Measurements from ENCODE around the gene GRM4. TPM values are rescaled to one million over a fixed set of nuclear protein-coding genes. Genes with fewer than 3 reads are reported as not detected.

GRM4 gene
- total and polyA plus RNA-seq, 2 experiments from 2014 or later: 0.10 to 0.22 TPM

DNA sequence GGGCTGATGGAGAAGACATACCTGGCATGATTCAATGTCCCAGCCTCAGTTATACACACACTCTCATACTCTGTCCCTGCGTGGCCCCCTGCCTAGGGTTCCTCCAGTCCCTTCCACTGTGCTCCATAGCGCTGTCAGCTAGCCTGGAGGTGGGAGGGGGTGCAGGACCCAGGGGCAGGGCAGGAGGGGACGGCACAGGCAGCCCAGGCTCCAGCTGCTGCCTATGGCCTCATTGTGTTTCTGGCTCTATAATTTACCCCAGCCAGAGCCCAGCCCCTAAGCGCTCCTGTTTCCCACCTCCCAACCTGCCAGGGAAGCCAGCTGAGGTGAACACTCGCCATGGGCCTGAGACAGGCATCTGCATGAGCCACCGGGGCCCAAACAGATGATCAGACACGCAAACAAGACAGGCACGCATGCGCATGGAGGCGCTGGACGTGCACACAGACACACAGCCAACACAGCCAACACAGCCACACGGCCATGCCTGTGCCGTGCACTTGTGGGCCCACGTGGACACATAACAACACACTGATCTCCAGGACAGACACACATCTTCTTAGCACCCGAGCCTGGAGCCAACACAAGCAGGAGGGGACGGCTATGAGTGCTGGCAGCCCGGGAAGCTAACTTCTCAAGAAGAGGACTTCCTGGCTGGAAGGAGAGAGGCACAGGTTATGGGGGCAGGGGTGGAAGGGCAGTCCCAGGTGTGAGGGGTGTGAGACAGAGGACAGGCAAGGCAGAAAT lies 124.9 kb downstream of the GRM4 start:
- Histone ChIP-seq H3K4me3 (no peak overlapping the region), H3K36me3 (ENCODE audit: low read depth) (no peaks in the 10 kb centered on the region), H3K27ac (no peak overlapping the region), H4K20me1 (ENCODE audit: insufficient read depth) (no peaks in the 10 kb centered on the region), H3K9me2 (ENCODE audit: insufficient read depth) (no peaks in the 10 kb centered on the region), H3K4me2 (ENCODE audit: unreplicated experiment) (no peak overlapping the region), H3K79me2 (ENCODE audit: insufficient read depth) (no peaks in the 10 kb centered on the region), H3K27me3 (replicated peaks; ENCODE audit: insufficient read depth) (no peaks in the 10 kb centered on the region; the same call in 1 of the 2 replicates), H2AFZ (no peak overlapping the region), H3F3A (ENCODE audit: insufficient read depth) (no peaks in the 10 kb centered on the region), H3K9ac (no peak overlapping the region), H3K4me1 (ENCODE audit: insufficient read depth) (no peaks in the 10 kb centered on the region), H3K9me3 (ENCODE audit: low read depth) (no peaks in the 10 kb centered on the region)
- no peak for DNase-seq
- in situ Hi-C loops (cut with MboI): loop anchor here (10.0 kb wide), 1 partner anchor 246 kb away; no protein-coding TSS in a partner anchor
- TF ChIP-seq EZH2 (IDR thresholded peaks at IDR 0.05; ENCODE audit: insufficient read depth, poor library complexity, severe bottlenecking): no peak
- TF ChIP-seq EZH2phosphoT487 (IDR thresholded peaks at IDR 0.05; ENCODE audit: insufficient read depth, low read depth): no peak
- WGBS, 2 experiments (ENCODE audit: low coverage in 1 of 2, low lambda C conversion rate in 2 of 2, missing lambda C conversion rate in 2 of 2): 70 to 72% methylated on average over 15 to 17 of the region's 17 CpGs

DNA sequence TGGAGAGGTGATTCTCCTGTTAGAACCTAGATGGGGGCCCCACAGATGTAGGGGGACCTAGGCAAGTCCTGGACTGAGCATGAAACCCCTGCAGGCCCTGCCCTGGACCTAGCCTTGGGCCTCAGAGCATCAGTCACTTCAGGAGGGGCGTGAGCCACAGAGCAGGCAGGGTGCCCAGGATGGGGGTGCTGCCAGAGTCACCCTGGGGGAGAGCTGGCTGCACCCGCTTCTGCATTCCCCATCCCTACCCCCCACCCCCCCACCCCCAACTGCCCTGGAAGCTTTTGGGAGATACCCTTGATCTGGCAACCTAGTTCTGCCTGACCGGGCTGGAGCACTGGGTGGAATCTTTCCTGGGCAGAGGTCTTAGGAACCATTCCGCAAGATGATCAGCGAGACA lies 125.6 kb downstream of the GRM4 start:
- Histone ChIP-seq H3K79me2 (ENCODE audit: insufficient read depth) (no peaks in the 10 kb centered on the region), H3K36me3 (ENCODE audit: low read depth) (no peaks in the 10 kb centered on the region), H3K4me3 (no peak overlapping the region), H3K9ac (no peak overlapping the region), H3K4me1 (ENCODE audit: insufficient read depth) (no peaks in the 10 kb centered on the region), H3K9me3 (ENCODE audit: low read depth) (no peaks in the 10 kb centered on the region), H3K4me2 (ENCODE audit: unreplicated experiment) (no peak overlapping the region), H4K20me1 (ENCODE audit: insufficient read depth) (no peaks in the 10 kb centered on the region), H3K27me3 (replicated peaks; ENCODE audit: insufficient read depth) (no peaks in the 10 kb centered on the region; the same call in 1 of the 2 replicates), H2AFZ (no peak overlapping the region), H3K27ac (no peak overlapping the region), H3K9me2 (ENCODE audit: insufficient read depth) (no peaks in the 10 kb centered on the region), H3F3A (ENCODE audit: insufficient read depth) (no peaks in the 10 kb centered on the region)
- no peak for DNase-seq
- in situ Hi-C loops (cut with MboI): loop anchor here (10.0 kb wide), 1 partner anchor 245 kb away; no protein-coding TSS in a partner anchor
- 81 to 86% methylated on average over 4 to 5 of the region's 5 CpGs for WGBS, 2 experiments (ENCODE audit: low coverage in 1 of 2, low lambda C conversion rate in 2 of 2, missing lambda C conversion rate in 2 of 2)
- TF ChIP-seq EZH2phosphoT487 (IDR thresholded peaks at IDR 0.05; ENCODE audit: insufficient read depth, low read depth): no peak
- TF ChIP-seq EZH2 (IDR thresholded peaks at IDR 0.05; ENCODE audit: insufficient read depth, poor library complexity, severe bottlenecking): no peak

DNA sequence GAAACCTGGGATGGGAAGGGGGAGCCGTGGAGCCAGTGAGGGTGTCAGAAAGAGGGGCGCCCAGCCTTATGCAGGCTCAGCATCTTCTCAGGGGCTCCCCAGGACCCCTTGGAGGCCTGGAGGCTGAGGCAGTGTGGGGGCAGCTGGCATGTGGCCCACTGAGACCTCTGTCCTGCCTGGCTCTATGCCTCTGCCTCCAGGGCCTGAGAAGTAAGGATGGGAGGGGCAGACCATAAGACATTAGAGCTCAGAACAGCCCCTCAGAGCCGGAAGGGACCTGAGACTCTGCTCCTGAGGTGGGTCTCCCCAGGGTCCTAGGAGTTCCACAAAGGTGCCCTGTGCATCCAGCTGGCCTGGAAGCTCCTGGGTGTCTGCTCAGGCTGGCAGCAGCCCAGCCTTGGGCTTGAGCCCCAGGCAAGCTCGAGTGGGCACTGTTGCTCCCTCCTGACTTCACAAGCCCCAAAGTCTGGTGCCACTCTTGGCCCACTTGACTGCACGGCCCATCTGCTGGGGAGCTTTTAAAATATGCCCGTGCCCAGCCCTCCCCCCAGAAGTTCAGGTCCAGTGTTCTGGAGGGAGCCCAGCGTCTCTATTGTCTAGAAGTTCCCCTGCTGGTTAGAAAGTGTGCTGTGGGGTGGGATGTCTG lies 126.8 kb downstream of the GRM4 start:
- no peak for DNase-seq
- Histone ChIP-seq H2AFZ (no peak overlapping the region), H3F3A (ENCODE audit: insufficient read depth) (no peaks in the 10 kb centered on the region), H3K27ac (no peak overlapping the region), H3K27me3 (replicated peaks; ENCODE audit: insufficient read depth) (no peaks in the 10 kb centered on the region; the same call in 1 of the 2 replicates), H3K4me1 (ENCODE audit: insufficient read depth) (no peaks in the 10 kb centered on the region), H4K20me1 (ENCODE audit: insufficient read depth) (no peaks in the 10 kb centered on the region), H3K4me2 (ENCODE audit: unreplicated experiment) (no peak overlapping the region), H3K4me3 (no peak overlapping the region), H3K9me2 (ENCODE audit: insufficient read depth) (no peaks in the 10 kb centered on the region), H3K9me3 (ENCODE audit: low read depth) (no peaks in the 10 kb centered on the region), H3K79me2 (ENCODE audit: insufficient read depth) (no peaks in the 10 kb centered on the region), H3K9ac (no peak overlapping the region), H3K36me3 (ENCODE audit: low read depth) (no peaks in the 10 kb centered on the region)
- in situ Hi-C loops (cut with MboI): no loop called here
- TF ChIP-seq EZH2phosphoT487 (IDR thresholded peaks at IDR 0.05; ENCODE audit: insufficient read depth, low read depth): no peak
- TF ChIP-seq EZH2 (IDR thresholded peaks at IDR 0.05; ENCODE audit: insufficient read depth, poor library complexity, severe bottlenecking): no peak
- 37 to 43% methylated on average over 7 of the region's 7 CpGs for WGBS, 2 experiments (ENCODE audit: low coverage in 1 of 2, low lambda C conversion rate in 2 of 2, missing lambda C conversion rate in 2 of 2)

DNA sequence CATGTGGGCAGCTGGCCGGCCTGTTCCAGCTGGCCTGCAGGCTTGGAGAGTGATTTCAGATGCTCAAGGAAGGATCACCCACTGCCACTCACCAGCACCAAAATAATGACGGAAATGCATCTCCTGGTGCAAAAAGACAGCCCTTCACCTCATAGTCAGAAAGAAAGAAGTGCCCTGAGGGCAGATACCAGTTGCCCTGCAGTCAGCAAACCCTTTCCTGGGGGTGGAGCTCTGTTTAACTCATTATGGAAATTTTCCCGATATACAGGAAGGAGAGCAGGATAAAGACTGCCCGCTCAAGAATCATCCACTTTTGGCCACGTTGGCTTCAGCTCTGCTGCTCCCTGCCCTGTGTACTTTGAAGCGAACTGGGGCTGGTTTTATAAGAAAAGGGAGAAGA lies 127.9 kb downstream of the GRM4 start:
- Histone ChIP-seq H3K4me1 (ENCODE audit: insufficient read depth) (no peaks in the 10 kb centered on the region), H3K79me2 (ENCODE audit: insufficient read depth) (no peaks in the 10 kb centered on the region), H3K36me3 (ENCODE audit: low read depth) (no peaks in the 10 kb centered on the region), H3K27me3 (replicated peaks; ENCODE audit: insufficient read depth) (no peaks in the 10 kb centered on the region; the same call in 1 of the 2 replicates), H3K9me2 (ENCODE audit: insufficient read depth) (no peaks in the 10 kb centered on the region), H3K4me3 (no peak overlapping the region), H3K9ac (no peak overlapping the region), H3F3A (ENCODE audit: insufficient read depth) (no peaks in the 10 kb centered on the region), H3K27ac (no peak overlapping the region), H4K20me1 (ENCODE audit: insufficient read depth) (no peaks in the 10 kb centered on the region), H3K9me3 (ENCODE audit: low read depth) (no peaks in the 10 kb centered on the region), H2AFZ (no peak overlapping the region), H3K4me2 (ENCODE audit: unreplicated experiment) (no peak overlapping the region)
- in situ Hi-C loops (cut with MboI): no loop called here
- 63 to 72% methylated on average over 6 of the region's 6 CpGs for WGBS, 2 experiments (ENCODE audit: low coverage in 1 of 2, low lambda C conversion rate in 2 of 2, missing lambda C conversion rate in 2 of 2)
- DNase-seq: no peak
- no peak for TF ChIP-seq EZH2 (IDR thresholded peaks at IDR 0.05; ENCODE audit: insufficient read depth, poor library complexity, severe bottlenecking)
- no peak for TF ChIP-seq EZH2phosphoT487 (IDR thresholded peaks at IDR 0.05; ENCODE audit: insufficient read depth, low read depth)
